HCT116 (cell line): ENCODE results near the gene BATF3. TPM values are rescaled to one million over a fixed set of nuclear protein-coding genes. Genes with fewer than 3 reads are reported as not detected.

Source experiments
- ATAC-seq: fragments of 200-7000 bp; cut with Tn5 transposase; 2 replicates; pipeline ENCODE4 v1.9.1; 2020; ENCODE audit warnings: mild to moderate bottlenecking, moderate library complexity
- BruUV-seq: library from RNA; stranded (reverse); fragments of 400-500 nt; replicated peaks from 2 replicates; lab custom pipeline; 2021; lab: Mats Ljungman, UMichigan
- CTCF ChIA-PET: fragments of 300-600 bp; sonication (Branson Sonifier 250); formaldehyde crosslinking; loops from one replicate; lab custom pipeline; 2021; ENCODE audit warnings: antibody characterized with exemption; lab: Charles Lee
- POLR2A ChIA-PET: fragments of 300-600, 350-600 bp; sonication (Branson Sonifier 250); formaldehyde crosslinking; loops from one replicate; lab custom pipeline; 2021; ENCODE audit warnings: antibody characterized with exemption; lab: Charles Lee
- RAD21 ChIA-PET, 2 experiments: fragments of 300-600 bp; sonication (Branson Sonifier 250); formaldehyde crosslinking; loops; one replicate each; lab custom pipeline; 2023; ENCODE audit warnings: low total read pairs in 2 of 2; ENCODE audit not compliant: uncharacterized antibody in 2 of 2, unreplicated experiment in 2 of 2, low non-redundant PET in 1 of 2; lab: Charles Lee
- DNase-seq: peaks from one replicate; pipeline ENCODE4 v3.0.0-alpha.2; 2010; ENCODE audit warnings: low read depth, low spot score
- H2AFZ ChIP-seq: fragments of 200-600 bp; shearing (Covaris generic), sonication (generic); 2 replicates; pipeline ENCODE4 v1.6.1; 2017; ENCODE audit warnings: low read depth, mixed run types, mixed read lengths, antibody characterized with exemption, low read length; ENCODE audit not compliant: poor library complexity, severe bottlenecking
- H3K27ac ChIP-seq: 2 replicates; pipeline ENCODE4 v1.5.1; 2012; ENCODE audit warnings: low read depth, low read length
- H3K27me3 ChIP-seq: fragments of 200-600 bp; sonication (generic); 2 replicates; pipeline ENCODE4 v1.6.1; 2016; ENCODE audit warnings: mixed run types, low read length, mixed read lengths; ENCODE audit not compliant: insufficient read depth
- H3K36me3 ChIP-seq, 2 experiments: fragments of 200-500 bp in 1 of 2; fragments of 200-600 bp in 1 of 2; sonication (Bioruptor generic) in 1 of 2; sonication (generic) in 1 of 2; 2 replicates each; pipeline versions ENCODE4 v1.5.1 to v1.6.1; 2014 to 2016; ENCODE audit warnings: low read length in 2 of 2, inconsistent platforms in 1 of 2, mixed read lengths in 1 of 2, mixed run types in 1 of 2; ENCODE audit not compliant: insufficient read depth in 2 of 2, control insufficient read depth in 1 of 2
- H3K4me1 ChIP-seq, 2 experiments: fragments of 200-600 bp in 1 of 2; sonication (generic) in 1 of 2; 2 replicates each; pipeline versions ENCODE4 v1.5.1 to v1.6.1; 2012 to 2017; ENCODE audit warnings: low read length in 2 of 2, inconsistent platforms in 1 of 2, mild to moderate bottlenecking in 1 of 2, mixed read lengths in 1 of 2, mixed run types in 1 of 2, moderate library complexity in 1 of 2; ENCODE audit not compliant: insufficient read depth in 2 of 2, control insufficient read depth in 1 of 2
- H3K4me2 ChIP-seq: fragments of 200-600 bp; sonication (generic); 2 replicates; pipeline ENCODE4 v1.6.1; 2017; ENCODE audit warnings: mixed run types, low read length, mixed read lengths
- H3K4me3 ChIP-seq, 2 experiments: fragments of 200-600 bp in 1 of 2; sonication (generic) in 1 of 2; replicated peaks in 1 of 2; 2 replicates each; pipeline ENCODE4 v1.5.1; 2011 to 2016; ENCODE audit warnings: low read length in 2 of 2, control low read depth in 1 of 2, low read depth in 1 of 2, mild to moderate bottlenecking in 1 of 2, mixed read lengths in 1 of 2, mixed run types in 1 of 2
- H3K79me2 ChIP-seq: fragments of 200-600 bp; sonication (generic); 2 replicates; pipeline ENCODE4 v1.6.1; 2017; ENCODE audit warnings: mild to moderate bottlenecking, mixed run types, low read length, moderate library complexity, mixed read lengths; ENCODE audit not compliant: insufficient read depth
- H3K9ac ChIP-seq: fragments of 200-600 bp; sonication (generic); 2 replicates; pipeline ENCODE4 v1.6.1; 2016; ENCODE audit warnings: low read length, mixed read lengths
- H3K9me2 ChIP-seq: fragments of 200-600 bp; sonication (generic), shearing (Covaris generic); 2 replicates; pipeline ENCODE4 v1.6.1; 2017; ENCODE audit warnings: mixed run types, mild to moderate bottlenecking, moderate library complexity; ENCODE audit not compliant: insufficient read depth
- H3K9me3 ChIP-seq, 2 experiments: fragments of 200-500 bp in 1 of 2; fragments of 200-600 bp in 1 of 2; sonication (Bioruptor generic) in 1 of 2; sonication (generic) in 1 of 2; 2 replicates each; pipeline ENCODE4 v1.6.1; 2014 to 2017; ENCODE audit warnings: low read length in 2 of 2, mixed read lengths in 2 of 2, inconsistent platforms in 1 of 2, low read depth in 1 of 2, mild to moderate bottlenecking in 1 of 2, mixed run types in 1 of 2, moderate library complexity in 1 of 2; ENCODE audit not compliant: control insufficient read depth in 1 of 2, insufficient read depth in 1 of 2
- H4K20me1 ChIP-seq: fragments of 200-600 bp; sonication (generic), shearing (Covaris generic); 2 replicates; pipeline ENCODE4 v1.6.1; 2017; ENCODE audit warnings: mixed run types, mild to moderate bottlenecking, moderate library complexity; ENCODE audit not compliant: insufficient read depth
- CTCF ChIP-seq, 3 experiments: fragments of 200-600 bp in 1 of 3; sonication (generic) in 1 of 3; IDR thresholded peaks in 2 of 3; conservative IDR thresholded peaks in 1 of 3; 2 replicates each; pipeline ENCODE4 v1.5.1; 2012 to 2017; ENCODE audit warnings: low read depth in 2 of 3, low read length in 2 of 3, antibody characterized with exemption in 1 of 3, borderline replicate concordance in 1 of 3, control low read depth in 1 of 3, mild to moderate bottlenecking in 1 of 3, mixed read lengths in 1 of 3, mixed run types in 1 of 3, moderate library complexity in 1 of 3; ENCODE audit not compliant: insufficient read depth in 1 of 3
- MAX ChIP-seq: IDR thresholded peaks from 2 replicates; pipeline ENCODE4 v1.6.1; 2012
- RAD21 ChIP-seq: IDR thresholded peaks from 2 replicates; pipeline ENCODE4 v1.6.1; 2012; ENCODE audit warnings: low read depth, mild to moderate bottlenecking
- intact Hi-C: fragments of 100-400 bp; cut with micrococcal nuclease; formaldehyde crosslinking; loops from 2 replicates; pipeline ENCODE4 v1.10.0; 2022
- total RNA-seq: library from RNA; stranded (reverse); gene quantifications from one replicate; pipeline ENCODE4 v1.2.1, GENCODE V29; 2021; ENCODE audit not compliant: unreplicated experiment
- TF ChIP-seq, protein P1 (sequence below): IDR thresholded peaks from 2 replicates; pipeline ENCODE4 v1.6.1; 2012

Gene BATF3
- total RNA-seq, 1 experiment from 2014 or later = 4.8 TPM

DNA sequence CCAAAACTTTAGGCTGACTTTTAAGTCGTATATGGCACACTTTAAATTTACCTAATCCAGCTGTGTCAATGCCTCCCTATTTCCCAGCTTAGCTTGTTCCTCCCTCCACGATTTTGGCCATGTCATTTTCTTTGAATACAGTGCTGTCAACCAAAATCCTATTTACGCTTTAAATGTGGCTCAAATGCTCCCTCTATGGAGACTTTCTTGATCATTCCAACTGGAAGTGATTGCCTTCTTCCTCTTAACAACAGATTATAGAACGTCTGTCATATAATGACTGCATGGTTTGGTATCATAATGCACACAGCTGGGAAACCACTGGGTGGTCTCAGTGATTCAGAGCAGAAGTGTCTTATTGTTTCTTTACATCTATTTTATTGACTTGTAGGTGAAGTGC, 18.9 kb upstream of the BATF3 start:
- Histone ChIP-seq H3K27ac (no peak overlapping the region), H3K36me3 (no peaks in the 10 kb centered on the region), H3K4me2 (no peak overlapping the region), H3K9ac (no peak overlapping the region), H3K9me2 (no peaks in the 10 kb centered on the region), H3K27me3 (no peaks in the 10 kb centered on the region), H3K4me3 (no peak overlapping the region), H4K20me1 (no peaks in the 10 kb centered on the region), H3K79me2 (no peaks in the 10 kb centered on the region), H3K4me1 (peaks cover 4 to 11% of the 10 kb centered on the region in 2 experiments), H3K9me3 (no peaks in the 10 kb centered on the region), H2AFZ (no peak overlapping the region)
- ChIA-PET CTCF (no interaction called here), POLR2A (no interaction called here), RAD21 (no interaction called here)
- intact Hi-C loops = no loop called here
- TF ChIP-seq, protein P1, sequence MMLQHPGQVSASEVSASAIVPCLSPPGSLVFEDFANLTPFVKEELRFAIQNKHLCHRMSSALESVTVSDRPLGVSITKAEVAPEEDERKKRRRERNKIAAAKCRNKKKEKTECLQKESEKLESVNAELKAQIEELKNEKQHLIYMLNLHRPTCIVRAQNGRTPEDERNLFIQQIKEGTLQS = no peak
- peak in 1 of 3 experiments; percentile 20; a peak in 1 of 6 replicates for TF ChIP-seq CTCF (IDR thresholded peaks at IDR 0.05 in 2 of 3, conservative IDR thresholded peaks at IDR 0.05 in 1 of 3; ENCODE audit: borderline replicate concordance in 1 of 3, insufficient read depth in 1 of 3, low read depth in 2 of 3, low read length in 2 of 3)
- peak; percentile 37 for TF ChIP-seq RAD21
- DNase-seq = no peak
- no TSS peak for BruUV-seq
- ATAC-seq = 0 out of 2 replicates have a peak, but pooled peaks have one; percentile 40

DNA sequence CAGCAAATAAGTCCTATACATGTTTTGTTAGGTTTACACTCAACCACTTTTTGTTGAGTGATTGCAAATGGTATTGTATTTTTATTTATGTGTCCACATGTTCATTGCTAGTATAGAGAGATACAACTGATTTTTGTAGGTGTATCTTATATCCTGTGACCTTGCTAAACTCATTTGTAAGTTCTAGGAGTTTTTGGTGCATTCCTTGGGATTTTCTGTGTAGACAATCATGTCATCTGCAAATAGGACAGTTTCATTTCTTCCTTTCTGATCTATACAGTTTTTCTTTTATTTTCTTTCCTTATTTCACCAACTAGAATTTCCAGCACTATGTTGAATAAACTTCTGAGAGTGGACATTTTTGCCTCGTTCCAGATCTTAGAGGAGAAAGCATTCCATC, 16.5 kb upstream of the BATF3 start:
- ATAC-seq (no peak), DNase-seq (no peak)
- Histone ChIP-seq H3K36me3 (no peaks in the 10 kb centered on the region), H4K20me1 (no peaks in the 10 kb centered on the region), H3K9me3 (no peaks in the 10 kb centered on the region), H3K4me3 (no peak overlapping the region), H3K27me3 (no peaks in the 10 kb centered on the region), H3K9me2 (no peaks in the 10 kb centered on the region), H3K27ac (no peak overlapping the region), H3K4me1 (peaks cover 0 to under 1% of the 10 kb centered on the region in 2 experiments; a peak in 1 of 4 replicates), H3K9ac (no peak overlapping the region), H3K4me2 (no peak overlapping the region), H2AFZ (no peak overlapping the region), H3K79me2 (no peaks in the 10 kb centered on the region)
- CTCF ChIA-PET = interaction anchor here (1.8 kb wide), 1 partner anchor 51 kb away, joined by 4 read pairs; no protein-coding TSS in a partner anchor
- no TSS peak for BruUV-seq
- RAD21 ChIA-PET = no interaction called here
- POLR2A ChIA-PET = no interaction called here
- no peak for TF ChIP-seq MAX
- intact Hi-C loops = no loop called here
